WTC11 (cell line): ENCODE measurements around the gene ELANE.

Source experiments
- ATF2 ChIP-seq: sonication (generic); formaldehyde crosslinking; IDR thresholded peaks from 2 replicates; pipeline ENCODE4 v1.8.1; 2022; ENCODE audit warnings: low read depth, missing genetic modification reagents, borderline replicate concordance
- CBFB ChIP-seq: sonication (generic); formaldehyde crosslinking; IDR thresholded peaks from 2 replicates; pipeline ENCODE4 v1.8.1; 2022; ENCODE audit warnings: mild to moderate bottlenecking, low read depth, missing genetic modification reagents
- CREB1 ChIP-seq: sonication (generic); formaldehyde crosslinking; IDR thresholded peaks from 2 replicates; pipeline ENCODE4 v1.8.0; 2023; ENCODE audit warnings: mild to moderate bottlenecking, missing genetic modification reagents
- CTCF ChIP-seq: fragments of 200-600 bp; IDR thresholded peaks from 2 replicates; pipeline ENCODE4 v1.8.0; 2022; ENCODE audit warnings: antibody characterized with exemption
- IRF2 ChIP-seq: sonication (generic); formaldehyde crosslinking; IDR thresholded peaks from 2 replicates; pipeline ENCODE4 v1.8.0; 2022; ENCODE audit warnings: low read depth, missing genetic modification reagents, borderline replicate concordance
- JUN ChIP-seq: sonication (generic); formaldehyde crosslinking; IDR thresholded peaks from 2 replicates; pipeline ENCODE4 v1.8.0; 2023; ENCODE audit warnings: mild to moderate bottlenecking, missing genetic modification reagents
- MYBL2 ChIP-seq: sonication (generic); formaldehyde crosslinking; IDR thresholded peaks from 2 replicates; pipeline ENCODE4 v1.8.1; 2023; ENCODE audit warnings: mild to moderate bottlenecking, moderate library complexity, missing genetic modification reagents
- NR3C1 ChIP-seq: sonication (generic); formaldehyde crosslinking; conservative IDR thresholded peaks from 2 replicates; pipeline ENCODE4 v1.8.1; 2023; ENCODE audit warnings: low read depth, mild to moderate bottlenecking, missing genetic modification reagents
- ZNF416 ChIP-seq: fragments of 250-450 bp; sonication (Bioruptor Pico); IDR thresholded peaks from 2 replicates; pipeline ENCODE4 v1.9.0; 2021; ENCODE audit warnings: mild to moderate bottlenecking, inconsistent platforms
- TF ChIP-seq, protein P1 (sequence below): fragments of 250-450 bp; sonication (Bioruptor Pico); IDR thresholded peaks from 2 replicates; pipeline ENCODE4 v2.1.2; 2022; ENCODE audit warnings: mild to moderate bottlenecking, moderate library complexity

- TF ChIP-seq, protein P1, sequence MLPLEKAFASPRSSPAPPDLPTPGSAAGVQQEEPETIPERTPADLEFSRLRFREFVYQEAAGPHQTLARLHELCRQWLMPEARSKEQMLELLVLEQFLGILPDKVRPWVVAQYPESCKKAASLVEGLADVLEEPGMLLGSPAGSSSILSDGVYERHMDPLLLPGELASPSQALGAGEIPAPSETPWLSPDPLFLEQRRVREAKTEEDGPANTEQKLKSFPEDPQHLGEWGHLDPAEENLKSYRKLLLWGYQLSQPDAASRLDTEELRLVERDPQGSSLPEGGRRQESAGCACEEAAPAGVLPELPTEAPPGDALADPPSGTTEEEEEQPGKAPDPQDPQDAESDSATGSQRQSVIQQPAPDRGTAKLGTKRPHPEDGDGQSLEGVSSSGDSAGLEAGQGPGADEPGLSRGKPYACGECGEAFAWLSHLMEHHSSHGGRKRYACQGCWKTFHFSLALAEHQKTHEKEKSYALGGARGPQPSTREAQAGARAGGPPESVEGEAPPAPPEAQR (CRISPR knock-in tag), result no peak
- no peak for TF ChIP-seq CREB1
- no peak for TF ChIP-seq ATF2 (CRISPR knock-in tag)
- no peak for TF ChIP-seq CTCF
- no peak for TF ChIP-seq IRF2 (CRISPR knock-in tag)
- no peak for TF ChIP-seq NR3C1
- no peak for TF ChIP-seq MYBL2 (CRISPR knock-in tag)
- no peak for TF ChIP-seq JUN
- no peak for TF ChIP-seq ZNF416 (CRISPR knock-in tag)
- no peak for TF ChIP-seq CBFB
These were observed 20.3 kb downstream of the ELANE start for GRCh38 chr19:872266-872951.
